ENCODE results near the gene ZCCHC14.

GRCh38 chr16:87460936-87461335, 31.9 kb downstream of the ZCCHC14 start:
- TF ChIP-seq CTCF (IDR thresholded peaks at IDR 0.05; ENCODE audit: insufficient read depth, low read length): no peak
- TF ChIP-seq REST (IDR thresholded peaks at IDR 0.05; ENCODE audit: insufficient replicate concordance, low read depth): no peak
- no peak for TF ChIP-seq POLR2AphosphoS5 (IDR thresholded peaks at IDR 0.05; ENCODE audit: low read depth)
